Nephron progenitor cell (in vitro differentiated cells): ENCODE measurements around the gene IGF2R.
"Not testable (repeated sequence)": the region's sequence is repeated elsewhere in the genome, so short reads cannot be mapped to it uniquely, and the experiment has no call there.

ENCODE experiments used
- DNase-seq: peaks from one replicate; pipeline ENCODE4 v3.0.0; 2021
- H3K27ac Mint-ChIP-seq: 2 replicates; pipeline ENCODE4 v1.8.0; 2021; ENCODE audit warnings: mild to moderate bottlenecking, moderate library complexity, mixed read lengths
- H3K27me3 Mint-ChIP-seq: 2 replicates; pipeline ENCODE4 v1.8.0; 2021; ENCODE audit warnings: mild to moderate bottlenecking, low read depth, mixed read lengths; ENCODE audit not compliant: poor library complexity
- H3K36me3 Mint-ChIP-seq: 2 replicates; pipeline ENCODE4 v1.8.0; 2021; ENCODE audit warnings: low read depth, mixed read lengths
- H3K4me1 Mint-ChIP-seq: 2 replicates; pipeline ENCODE4 v1.8.0; 2021; ENCODE audit warnings: mixed read lengths
- H3K4me3 Mint-ChIP-seq: 2 replicates; pipeline ENCODE4 v1.8.0; 2021; ENCODE audit warnings: mild to moderate bottlenecking, moderate library complexity, mixed read lengths
- H3K9me3 Mint-ChIP-seq: 2 replicates; pipeline ENCODE4 v1.8.0; 2021; ENCODE audit warnings: mild to moderate bottlenecking, moderate library complexity, mixed read lengths
- CTCF ChIP-seq: fragments of 200-600 bp; sonication (generic); IDR thresholded peaks from 2 replicates; pipeline ENCODE4 v1.5.0; 2021; ENCODE audit warnings: antibody characterized with exemption

The IGF2R gene

GRCh38 chr6:160137130-160137988 is 168.5 kb downstream of the IGF2R start:
- Mint-ChIP-seq H3K4me3 (no peak overlapping the region), H3K27ac (peak overlapping the region; percentile 74), H3K4me1 (peaks cover 52% of the 10 kb centered on the region), H3K36me3 (no peaks in the 10 kb centered on the region), H3K9me3 (no peaks in the 10 kb centered on the region), H3K27me3 (peaks cover 6% of the 10 kb centered on the region)
- DNase-seq: no peak
- no peak for TF ChIP-seq CTCF

- no peaks in the 10 kb centered on the region for H3K36me3 Mint-ChIP-seq
- H3K4me1 Mint-ChIP-seq: peaks cover 49% of the 10 kb centered on the region
- peak; percentile 64 for DNase-seq
- H3K4me3 Mint-ChIP-seq: no peak overlapping the region
- H3K27ac Mint-ChIP-seq: no peak overlapping the region
- no peaks in the 10 kb centered on the region for H3K9me3 Mint-ChIP-seq
- peaks cover 4% of the 10 kb centered on the region for H3K27me3 Mint-ChIP-seq
- TF ChIP-seq CTCF: peak; percentile 83
Measured at GRCh38 chr6:160137989-160138835, 169.3 kb downstream of the IGF2R start.

- H3K27ac Mint-ChIP-seq: no peak overlapping the region
- DNase-seq: no peak
- no peaks in the 10 kb centered on the region for H3K36me3 Mint-ChIP-seq
Measured at GRCh38 chr6:160138839-160139419, 170.0 kb downstream of the IGF2R start.

GRCh38 chr6:160139420-160139851 is 170.6 kb downstream of the IGF2R start:
- Mint-ChIP-seq H3K4me3 (no peak overlapping the region), H3K27me3 (peaks cover 4% of the 10 kb centered on the region), H3K9me3 (no peaks in the 10 kb centered on the region), H3K36me3 (peaks cover 2% of the 10 kb centered on the region), H3K27ac (no peak overlapping the region), H3K4me1 (peaks cover 49% of the 10 kb centered on the region)
- no peak for TF ChIP-seq CTCF
- DNase-seq: no peak

More at GRCh38 chr6:160138839-160139419, 170.0 kb downstream of the IGF2R start:
- H3K27me3 Mint-ChIP-seq: peaks cover 4% of the 10 kb centered on the region
- H3K9me3 Mint-ChIP-seq: no peaks in the 10 kb centered on the region
- no peak for TF ChIP-seq CTCF
- H3K4me3 Mint-ChIP-seq: no peak overlapping the region
- H3K4me1 Mint-ChIP-seq: peaks cover 49% of the 10 kb centered on the region

- H3K9me3 Mint-ChIP-seq, DNase-seq: not testable (repeated sequence)
Measured at GRCh38 chr6:160140493-160140892, 171.6 kb downstream of the IGF2R start.

More at GRCh38 chr6:160140493-160140892, 171.6 kb downstream of the IGF2R start:
- not testable (repeated sequence) for H3K4me3 Mint-ChIP-seq, H3K36me3 Mint-ChIP-seq, H3K27me3 Mint-ChIP-seq, H3K27ac Mint-ChIP-seq
- H3K4me1 Mint-ChIP-seq: peaks cover 43% of the 10 kb centered on the region
